NCI-H748 (cell line): ENCODE results near the gene CDK19.
"Not testable (repeated sequence)": the region's sequence is repeated elsewhere in the genome, so short reads cannot be mapped to it uniquely, and the experiment has no call there.

Experiments used
- DNase-seq: peaks from one replicate; lab custom pipeline; 2025; ENCODE audit not compliant: unreplicated experiment; lab: John Stamatoyannopoulos, UW

CDK19 gene

DNA sequence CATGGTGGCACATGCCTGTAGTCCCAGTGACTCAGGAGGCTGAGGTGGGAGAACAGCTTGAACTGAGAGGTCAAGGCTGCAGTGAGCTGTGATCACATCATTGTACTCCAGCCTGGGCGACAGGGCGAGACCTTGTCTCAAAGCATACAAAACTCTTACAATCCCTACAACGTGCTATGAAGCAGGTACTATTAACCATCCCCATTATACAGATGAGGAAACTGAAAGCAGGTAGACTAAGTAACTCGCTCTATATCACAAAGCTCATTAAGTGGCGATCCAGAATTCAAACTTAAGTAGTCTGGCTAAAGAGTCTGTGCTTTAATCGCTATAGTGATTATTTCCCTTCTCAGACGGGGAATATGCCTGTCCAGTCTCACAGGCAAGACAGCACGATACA lies 54.7 kb downstream of the CDK19 start:
- DNase-seq, result no peak

GRCh38 chr6:110760098-110760497 lies 55.2 kb downstream of the CDK19 start:
- not testable (repeated sequence) for DNase-seq

DNA sequence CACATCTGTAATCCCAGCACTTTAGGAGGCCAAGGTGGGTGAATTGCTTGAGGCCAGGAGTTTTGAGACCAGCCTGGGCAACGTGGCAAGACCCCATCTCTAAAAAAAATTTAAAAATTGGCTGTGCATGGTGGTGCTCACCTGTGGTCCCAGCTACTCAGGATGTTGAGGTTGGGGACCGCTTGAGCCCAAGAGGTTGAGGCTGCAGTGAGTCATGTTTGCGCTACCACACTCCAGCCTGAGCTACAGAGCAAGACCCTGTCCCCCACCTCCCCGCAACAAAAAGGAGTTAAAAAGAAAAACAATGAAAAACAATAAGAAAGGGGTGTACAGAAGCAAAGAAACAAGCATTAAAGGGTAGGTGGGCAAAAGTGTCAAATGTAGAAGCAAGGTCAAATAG lies 57.3 kb downstream of the CDK19 start:
- no peak for DNase-seq

GRCh38 chr6:110756817-110757216 lies 58.5 kb downstream of the CDK19 start:
- no peak for DNase-seq

DNA sequence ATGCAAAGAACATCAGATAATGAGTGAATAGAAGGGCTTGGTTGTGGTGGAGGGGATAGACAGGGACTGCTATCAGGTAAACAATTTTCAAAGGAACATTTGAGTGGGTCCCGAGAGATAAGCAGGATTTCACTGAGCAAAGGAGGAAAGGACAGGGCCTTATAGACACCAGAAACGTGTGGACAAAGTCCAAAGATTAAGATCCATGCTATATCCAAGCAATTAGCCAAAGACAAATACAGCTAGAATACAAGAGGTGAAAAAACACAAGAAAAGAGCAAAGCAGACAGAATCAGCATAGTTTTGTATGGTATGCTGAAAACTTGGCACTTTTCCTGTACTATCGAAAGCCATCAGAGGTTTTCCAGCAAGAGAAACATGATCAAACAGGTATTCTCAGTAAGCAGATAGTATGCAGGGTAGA lies 59.8 kb downstream of the CDK19 start:
- no peak for DNase-seq

GRCh38 chr6:110753936-110754668 lies 61.2 kb downstream of the CDK19 start:
- not testable (repeated sequence) for DNase-seq

- DNase-seq, result no peak
Measured at GRCh38 chr6:110748453-110748852, 66.8 kb downstream of the CDK19 start.

- no peak for DNase-seq
Measured at GRCh38 chr6:110746680-110747079, 68.6 kb downstream of the CDK19 start.

GRCh38 chr6:110744991-110745390 lies 70.3 kb downstream of the CDK19 start:
- DNase-seq, result no peak

- DNase-seq, result not testable (repeated sequence)
Measured at GRCh38 chr6:110742552-110742951, 72.7 kb downstream of the CDK19 start.

- no peak for DNase-seq
Measured at GRCh38 chr6:110741517-110741916, 73.8 kb downstream of the CDK19 start.

DNA sequence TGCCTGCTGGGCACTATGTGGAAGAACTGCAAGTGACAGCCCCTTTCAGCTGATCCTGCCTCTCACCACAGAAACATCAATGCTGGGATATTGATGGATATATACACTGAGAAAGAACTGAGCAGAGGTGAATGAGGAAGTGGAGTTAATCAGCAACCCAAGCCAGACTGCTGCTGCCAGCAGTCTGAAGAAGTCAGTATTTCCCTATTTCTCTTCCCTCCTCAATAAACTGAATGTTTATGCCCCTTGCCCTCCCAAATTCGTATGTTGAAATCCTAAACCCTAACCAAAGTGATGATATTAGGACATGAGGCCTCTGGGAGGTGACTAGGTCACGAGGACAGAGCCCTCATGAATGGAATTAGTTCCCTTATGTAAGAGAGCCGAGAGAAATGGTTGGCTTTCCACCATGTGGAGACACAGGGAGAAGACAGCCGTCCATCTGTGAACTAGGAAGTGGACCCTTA lies 76.3 kb downstream of the CDK19 start:
- no peak for DNase-seq

DNA sequence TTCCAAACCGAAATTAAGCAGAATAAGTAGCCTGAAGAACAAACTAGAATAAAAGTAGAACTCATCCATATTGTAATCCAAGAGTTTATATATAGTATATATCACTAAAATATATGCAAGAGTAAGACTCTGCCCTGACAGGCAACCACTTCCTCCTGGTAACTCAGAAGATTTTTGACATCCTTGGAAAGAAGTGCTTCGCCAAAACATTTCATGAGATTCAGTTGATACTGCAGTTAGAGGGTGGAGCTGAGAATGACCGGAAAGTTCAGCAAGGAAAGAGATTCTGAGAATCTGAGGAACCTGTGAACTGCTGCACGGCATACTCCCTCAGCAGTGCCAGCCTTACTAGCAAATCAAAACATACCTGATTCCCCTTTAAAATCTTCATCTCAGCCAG lies 79.6 kb downstream of the CDK19 start:
- DNase-seq, result no peak

DNA sequence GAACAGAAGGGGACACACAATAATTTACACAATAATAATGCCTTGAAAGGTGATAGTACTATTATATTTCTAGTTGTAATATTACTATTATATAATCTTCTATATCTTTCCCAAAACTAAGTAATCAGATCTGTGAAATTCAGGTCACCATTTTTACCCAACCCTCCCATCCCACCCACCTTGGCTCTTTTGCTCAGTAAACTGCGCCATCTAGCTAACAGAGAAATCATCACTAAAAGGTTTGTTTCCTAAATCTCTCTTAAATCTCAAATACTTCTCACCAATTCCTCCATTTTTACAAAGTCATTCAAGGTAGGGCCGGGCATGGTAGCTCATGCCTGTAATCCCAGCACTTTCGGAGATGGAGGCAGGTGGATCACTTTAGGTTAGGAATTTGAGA lies 83.4 kb downstream of the CDK19 start:
- DNase-seq, result no peak

GRCh38 chr6:110731196-110731595 lies 84.1 kb downstream of the CDK19 start:
- no peak for DNase-seq

DNA sequence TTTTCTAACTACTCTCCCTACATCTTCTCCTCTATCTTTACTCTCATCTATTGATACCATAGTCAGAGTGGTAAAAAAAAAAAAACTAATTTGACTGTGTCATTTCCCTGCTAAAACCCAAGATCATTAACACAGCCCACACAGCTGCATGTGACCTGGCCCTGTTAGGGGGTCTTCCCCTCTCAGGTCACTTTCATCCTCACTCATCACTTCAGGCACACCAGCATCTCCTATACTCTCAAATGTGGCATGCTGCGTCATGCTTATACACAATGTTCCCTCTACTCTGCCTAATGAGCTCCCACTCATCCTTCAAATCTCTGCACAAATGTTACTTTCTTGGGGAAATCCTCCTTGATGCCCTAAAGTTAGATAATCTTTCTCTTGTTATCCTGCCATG lies 86.8 kb downstream of the CDK19 start:
- no peak for DNase-seq

- no peak for DNase-seq
Measured at GRCh38 chr6:110723017-110723416, 92.3 kb downstream of the CDK19 start.

DNA sequence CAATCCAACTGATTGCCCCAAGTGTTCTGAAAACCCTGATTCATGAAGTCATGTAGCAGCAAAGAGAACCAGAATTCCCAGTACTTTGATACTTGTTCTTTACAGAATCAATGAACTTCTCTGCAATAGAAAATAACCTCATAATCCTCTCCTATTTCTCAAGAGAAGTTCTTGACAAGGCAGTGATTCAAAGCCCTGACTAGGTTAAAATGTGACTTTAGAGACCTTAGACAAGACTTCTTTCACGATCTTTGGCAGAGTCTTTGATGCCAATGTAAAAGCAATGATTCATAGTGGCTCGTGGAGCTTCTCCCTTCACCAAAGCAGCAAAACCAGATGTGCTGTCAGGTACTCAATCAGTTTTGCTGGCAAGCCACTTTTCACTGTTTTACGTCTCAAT lies 95.2 kb downstream of the CDK19 start:
- no peak for DNase-seq

DNA sequence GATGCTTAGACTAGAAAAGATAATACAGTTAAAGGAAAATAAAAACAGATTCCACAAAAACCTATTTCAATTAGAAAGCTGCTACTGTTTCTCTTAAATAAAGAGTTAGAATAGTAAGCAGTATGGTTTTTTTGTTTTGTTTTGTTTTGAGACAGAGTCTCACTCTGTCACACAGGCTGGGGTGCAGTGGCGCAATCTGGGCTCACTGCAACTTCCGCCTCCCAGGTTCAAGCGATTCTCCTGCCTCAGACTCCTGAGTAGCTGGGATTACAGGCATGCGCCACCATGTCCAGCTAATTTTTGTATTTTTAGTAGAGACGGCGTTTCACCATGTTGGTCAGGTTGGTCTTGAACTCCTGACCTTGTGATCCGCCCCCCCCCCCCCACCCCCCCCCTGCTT lies 95.7 kb downstream of the CDK19 start:
- DNase-seq, result not testable (repeated sequence)

DNA sequence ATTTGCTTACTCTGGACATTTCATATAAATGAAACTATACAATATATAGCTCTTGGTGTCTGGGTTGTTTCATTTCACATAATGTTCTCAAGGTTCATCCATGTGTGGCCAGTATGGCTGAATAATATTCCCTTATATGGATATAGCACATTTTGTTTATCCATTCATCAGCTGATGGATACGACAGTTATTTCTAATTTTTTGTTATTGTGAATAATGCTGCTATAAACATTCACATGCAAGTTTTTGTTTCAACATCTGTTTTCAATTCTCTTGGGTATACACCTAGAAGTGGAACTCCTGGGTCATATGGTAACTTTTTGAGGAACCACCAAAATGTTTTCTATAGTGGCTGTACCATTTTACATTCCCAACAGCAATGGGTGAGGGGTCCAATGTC lies 101.1 kb downstream of the CDK19 start:
- DNase-seq, result no peak

DNA sequence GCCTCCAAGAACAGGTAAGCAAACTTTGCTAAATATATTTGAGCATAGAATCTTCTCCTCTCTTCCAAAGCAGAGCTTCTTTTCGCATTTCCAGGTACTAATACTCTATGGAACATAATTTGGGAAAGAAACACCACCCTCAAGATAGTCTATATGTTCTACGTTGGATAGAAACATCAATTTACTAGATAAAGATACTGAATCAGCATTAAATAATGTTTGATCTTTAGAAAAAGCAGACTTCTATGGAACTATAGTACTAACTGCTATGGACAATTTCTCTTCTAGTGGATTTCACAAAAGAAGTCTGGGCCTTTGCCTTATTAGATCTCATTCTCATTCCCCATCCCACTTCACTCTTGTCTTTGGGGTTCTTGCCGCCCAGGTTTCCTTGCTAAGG lies 103.0 kb downstream of the CDK19 start:
- DNase-seq, result no peak

GRCh38 chr6:110710115-110710514 lies 105.2 kb downstream of the CDK19 start:
- DNase-seq, result no peak

GRCh38 chr6:110708295-110708950 lies 106.8 kb downstream of the CDK19 start:
- no peak for DNase-seq
